Measurements from ENCODE around the gene OR13F1.
"Not testable (repeated sequence)": the region's sequence is repeated elsewhere in the genome, so short reads cannot be mapped to it uniquely, and the experiment has no call there.

OR13F1 gene

GRCh38 chr9:104503963-104504362, at the start of gene OR13F1:
Gene OR13F1, plus strand, starts transcription at chr9:104504263. Its CDS starts 0 bp downstream, at chr9:104504263.
- DNase-seq = no peak

GRCh38 chr9:104456831-104457230, 47.2 kb upstream of the OR13F1 start:
- DNase-seq = no peak

- no peak for DNase-seq
Measured at GRCh38 chr9:104463864-104464263, 40.2 kb upstream of the OR13F1 start.

- DNase-seq = no peak
Measured at GRCh38 chr9:104468261-104468660, 35.8 kb upstream of the OR13F1 start.

GRCh38 chr9:104482921-104483570, 21.0 kb upstream of the OR13F1 start:
- DNase-seq = no peak

- DNase-seq = no peak
Measured at GRCh38 chr9:104485014-104485413, 19.0 kb upstream of the OR13F1 start.

GRCh38 chr9:104494808-104495207, 9.3 kb upstream of the OR13F1 start:
- DNase-seq = no peak

- no peak for DNase-seq
Measured at GRCh38 chr9:104503440-104503839, 623 bp upstream of the OR13F1 start.

GRCh38 chr9:104506565-104506964, 2.5 kb downstream of the OR13F1 start:
- DNase-seq = no peak

GRCh38 chr9:104514901-104515300, 10.8 kb downstream of the OR13F1 start:
- no peak for DNase-seq

GRCh38 chr9:104520241-104520640, 16.2 kb downstream of the OR13F1 start:
- not testable (repeated sequence) for DNase-seq

GRCh38 chr9:104527109-104527508, 23.0 kb downstream of the OR13F1 start, which contains the start of gene OR13C4:
Gene OR13C4, minus strand, starts transcription at chr9:104527209. Its CDS starts 0 bp downstream, at chr9:104527209.
- DNase-seq = no peak

GRCh38 chr9:104536756-104537155, 32.7 kb downstream of the OR13F1 start, which contains the start of gene OR13C3:
Gene OR13C3, minus strand, starts transcription at chr9:104536856. Its CDS starts 133 bp downstream, at chr9:104536723.
- DNase-seq = no peak

- DNase-seq = no peak
Measured at GRCh38 chr9:104539275-104539674, 35.2 kb downstream of the OR13F1 start.

- no peak for DNase-seq
Measured at GRCh38 chr9:104544644-104545043, 40.6 kb downstream of the OR13F1 start.

GRCh38 chr9:104553261-104553660, 49.2 kb downstream of the OR13F1 start:
- DNase-seq = no peak
